ENCODE measurements around the gene CEACAM19. TPM values are rescaled to one million over a fixed set of nuclear protein-coding genes. Genes with fewer than 3 reads are reported as not detected.

The CEACAM19 gene
- total and polyA plus RNA-seq, 11 donors = 1.9 to 12.8 (median 5.1) TPM

DNA sequence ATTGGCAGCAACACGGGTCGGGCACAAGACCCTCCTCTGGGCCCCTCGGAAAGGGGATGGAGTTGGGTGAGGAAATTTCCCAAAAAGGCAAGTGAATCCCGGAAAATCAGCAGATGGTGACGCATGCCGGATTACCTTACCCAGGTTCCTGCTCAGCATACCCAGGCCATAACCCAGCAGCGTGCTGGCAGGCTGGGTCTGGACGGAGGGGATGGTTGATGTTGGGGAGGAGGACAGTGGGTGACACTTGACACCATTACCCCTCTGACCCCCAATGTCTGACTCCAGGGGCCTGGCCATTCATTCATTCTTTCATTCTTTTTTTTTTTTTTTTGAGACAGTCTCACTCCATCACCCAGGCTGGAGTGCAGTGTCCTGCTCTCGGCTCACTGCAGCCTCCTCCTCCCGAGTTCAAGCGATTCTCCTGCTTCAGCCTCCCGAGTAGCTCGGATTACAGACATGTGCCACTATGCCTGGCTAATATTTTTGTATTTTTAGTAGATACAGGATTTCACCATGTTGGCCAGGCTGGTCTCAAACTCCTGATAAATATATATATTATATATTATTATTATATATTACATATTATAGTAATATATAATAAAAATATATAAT lies 26.8 kb upstream of the CEACAM19 start:
- WGBS, 4 donors = 10 to 14% (median 11%) methylated on average over 13 of the region's 13 CpGs
- Histone ChIP-seq H3K27me3 (no peaks in the 10 kb centered on the region), H3K9me3 (no peaks in the 10 kb centered on the region), H3K4me3 (peak overlapping the region; percentile 59 to 95 (median 80)), H3K36me3 (peaks cover 0 to 8% (median 3%) of the 10 kb centered on the region in 9 donors), H3K4me1 (peaks cover 6 to 51% (median 37%) of the 10 kb centered on the region in 12 donors), H3K27ac (peak overlapping the region; percentile 57 to 96 (median 88))
- ATAC-seq (peak in 3 of 4 donors; percentile 11 to 33 (median 13)), DNase-seq (no peak)
- TF ChIP-seq, protein P1, sequence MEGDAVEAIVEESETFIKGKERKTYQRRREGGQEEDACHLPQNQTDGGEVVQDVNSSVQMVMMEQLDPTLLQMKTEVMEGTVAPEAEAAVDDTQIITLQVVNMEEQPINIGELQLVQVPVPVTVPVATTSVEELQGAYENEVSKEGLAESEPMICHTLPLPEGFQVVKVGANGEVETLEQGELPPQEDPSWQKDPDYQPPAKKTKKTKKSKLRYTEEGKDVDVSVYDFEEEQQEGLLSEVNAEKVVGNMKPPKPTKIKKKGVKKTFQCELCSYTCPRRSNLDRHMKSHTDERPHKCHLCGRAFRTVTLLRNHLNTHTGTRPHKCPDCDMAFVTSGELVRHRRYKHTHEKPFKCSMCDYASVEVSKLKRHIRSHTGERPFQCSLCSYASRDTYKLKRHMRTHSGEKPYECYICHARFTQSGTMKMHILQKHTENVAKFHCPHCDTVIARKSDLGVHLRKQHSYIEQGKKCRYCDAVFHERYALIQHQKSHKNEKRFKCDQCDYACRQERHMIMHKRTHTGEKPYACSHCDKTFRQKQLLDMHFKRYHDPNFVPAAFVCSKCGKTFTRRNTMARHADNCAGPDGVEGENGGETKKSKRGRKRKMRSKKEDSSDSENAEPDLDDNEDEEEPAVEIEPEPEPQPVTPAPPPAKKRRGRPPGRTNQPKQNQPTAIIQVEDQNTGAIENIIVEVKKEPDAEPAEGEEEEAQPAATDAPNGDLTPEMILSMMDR (IDR thresholded peaks at IDR 0.05) = no peak
- TF ChIP-seq POLR2A (IDR thresholded peaks at IDR 0.05) = no peak
- intact Hi-C loops (cut with DNase I) = loop anchor here in 2 of 10 donors (5.0 kb wide), 2 partner anchors 32 to 37 kb away; partner anchors contain the start of gene IGSF23 (in 1 of the 2)

DNA sequence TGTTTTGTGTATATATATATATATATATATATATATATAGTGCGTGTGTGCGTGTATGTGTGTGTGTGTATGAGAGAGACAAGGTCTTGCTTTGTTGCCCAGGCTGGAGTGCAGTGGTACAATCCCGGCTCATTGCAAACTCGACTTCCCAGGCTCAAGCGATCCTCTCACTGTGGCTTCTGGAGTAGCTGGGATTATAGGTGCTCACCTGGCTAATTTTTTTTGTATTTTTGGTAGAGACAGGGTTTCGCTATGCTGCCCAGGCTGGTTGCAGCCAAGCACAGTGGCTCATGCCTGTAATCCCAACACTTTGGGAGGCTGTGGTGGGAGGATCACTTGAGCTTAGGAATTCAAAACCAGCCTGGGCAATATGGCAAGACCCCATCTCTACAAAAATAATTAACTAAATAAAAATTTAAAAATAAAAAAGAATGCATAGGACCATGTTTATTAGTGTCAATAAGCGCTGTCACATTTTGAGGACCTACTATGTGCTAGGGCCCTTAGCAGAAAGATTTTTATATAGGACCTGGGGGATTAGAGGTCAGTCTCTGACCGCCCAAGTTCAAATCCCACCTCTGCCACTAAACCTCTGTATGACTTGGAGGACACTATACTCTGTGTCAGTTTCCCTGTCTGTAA lies 25.8 kb upstream of the CEACAM19 start:
- 78 to 88% (median 82%) methylated on average over 8 of the region's 8 CpGs for WGBS, 4 donors

DNA sequence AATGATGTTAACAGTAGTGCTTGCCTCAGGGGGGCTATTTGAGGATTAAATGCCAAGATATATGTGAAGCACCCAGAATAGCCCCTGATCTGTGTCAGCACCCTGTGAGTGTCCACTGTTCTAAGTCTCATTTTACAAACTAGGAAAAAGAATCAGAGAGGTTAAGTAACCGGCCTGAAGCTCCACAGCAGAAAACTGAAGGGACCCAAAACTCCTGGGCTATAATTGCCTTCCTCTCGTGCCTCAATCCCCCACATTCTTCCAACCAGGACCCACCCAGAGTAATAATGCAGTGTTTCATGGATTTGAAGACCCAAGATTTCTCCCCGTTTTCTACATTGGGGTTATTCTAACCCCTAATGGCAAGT lies 25.2 kb upstream of the CEACAM19 start:
- no peak for TF ChIP-seq POLR2A (IDR thresholded peaks at IDR 0.05)
- TF ChIP-seq, protein P1 (IDR thresholded peaks at IDR 0.05) = no peak
- H3K27me3 ChIP-seq = no peaks in the 10 kb centered on the region
- intact Hi-C loops (cut with DNase I) = loop anchor here in 1 of 10 donors (5.0 kb wide), 1 partner anchor 34 kb away; the partner anchor contains the start of gene IGSF23
- H3K4me1 ChIP-seq = peaks cover 6 to 59% (median 37%) of the 10 kb centered on the region in 12 donors
- peaks cover 0 to 23% (median 18%) of the 10 kb centered on the region in 9 donors for H3K36me3 ChIP-seq
- H3K27ac ChIP-seq = peak overlapping the region in 5 of 12 donors; percentile 13 to 78 (median 47)
- no peak for ATAC-seq
- peak overlapping the region in 1 of 12 donors; percentile 29 for H3K4me3 ChIP-seq
- 93 to 97% (median 95%) methylated on average over 3 of the region's 3 CpGs for WGBS, 4 donors
- no peak for DNase-seq
- no peaks in the 10 kb centered on the region for H3K9me3 ChIP-seq

More for the DNA sequence above, 25.8 kb upstream of the CEACAM19 start:
- no peaks in the 10 kb centered on the region for H3K27me3 ChIP-seq
- ATAC-seq (no peak), DNase-seq (no peak)
- peaks cover 6 to 59% (median 37%) of the 10 kb centered on the region in 12 donors for H3K4me1 ChIP-seq
- peak overlapping the region in 3 of 12 donors; percentile 13 to 66 (median 37) for H3K27ac ChIP-seq
- no peaks in the 10 kb centered on the region for H3K9me3 ChIP-seq
- peaks cover 0 to 18% (median 13%) of the 10 kb centered on the region in 9 donors for H3K36me3 ChIP-seq
- intact Hi-C loops (cut with DNase I) = loop anchor here in 1 of 10 donors (5.0 kb wide), 1 partner anchor 33 kb away; the partner anchor contains the start of gene IGSF23
- TF ChIP-seq POLR2A (IDR thresholded peaks at IDR 0.05) = no peak
- TF ChIP-seq, protein P1 (IDR thresholded peaks at IDR 0.05) = no peak
- H3K4me3 ChIP-seq = peak overlapping the region in 4 of 12 donors; percentile 2 to 18 (median 14)

- peak overlapping the region in 9 of 12 donors; percentile 20 to 41 (median 29) for H3K4me3 ChIP-seq
- peaks cover 0 to 34% (median 30%) of the 10 kb centered on the region in 9 donors for H3K36me3 ChIP-seq
- ATAC-seq (peak in 1 of 4 donors; percentile 1), DNase-seq (peak in 3 of 5 donors; percentile 23 to 55 (median 46))
- H3K4me1 ChIP-seq = peaks cover 6 to 59% (median 37%) of the 10 kb centered on the region in 12 donors
- no peak for TF ChIP-seq POLR2A (IDR thresholded peaks at IDR 0.05)
- TF ChIP-seq, protein P1 (IDR thresholded peaks at IDR 0.05) = no peak
- intact Hi-C loops (cut with DNase I) = loop anchor here in 1 of 10 donors (5.0 kb wide), 1 partner anchor 35 kb away; the partner anchor contains the start of gene IGSF23
- WGBS, 4 donors = 37 to 59% (median 52%) methylated on average over 14 to 31 of the region's 31 CpGs
- H3K27me3 ChIP-seq = no peaks in the 10 kb centered on the region
- H3K27ac ChIP-seq = peak overlapping the region; percentile 37 to 89 (median 74)
- H3K9me3 ChIP-seq = no peaks in the 10 kb centered on the region
These were observed 24.1 kb upstream of the CEACAM19 start for GRCh38 chr19:44647144-44647543.

Data from heart left ventricle (tissue), 16 donors.